ENCODE measurements around the gene ZNF18. TPM values are rescaled to one million over a fixed set of nuclear protein-coding genes. Genes with fewer than 3 reads are reported as not detected.

ZNF18 gene
- polyA plus RNA-seq, 2 of the 4 experiments (the other 2 are of a cell fraction): 5.1 to 12.3 TPM

GRCh38 chr17:12028611-12029010, 31.3 kb upstream of the ZNF18 start:
- peaks cover 36% of the 10 kb centered on the region for H3K4me1 ChIP-seq
- ATAC-seq: no peak
- no peaks in the 10 kb centered on the region for H3K9me3 ChIP-seq
- ChIA-PET CTCF (interaction anchor here (1.2 kb wide), 1 partner anchor 1276 kb away, joined by 3 read pairs; no protein-coding TSS in a partner anchor), POLR2A (no interaction called here)
- H3K27ac ChIP-seq: no peak overlapping the region
- 95% methylated on average over 2 of the region's 2 CpGs for WGBS (ENCODE audit: missing lambda C conversion rate)
- no peak overlapping the region for H3K4me3 ChIP-seq
- TF ChIP-seq GATA3 (IDR thresholded peaks at IDR 0.05; ENCODE audit: borderline replicate concordance) (no peak), HEYL (CRISPR knock-in tag; IDR thresholded peaks at IDR 0.05) (no peak), KDM1A (IDR thresholded peaks at IDR 0.05; ENCODE audit: low read depth) (no peak), BHLHE40 (IDR thresholded peaks at IDR 0.05; ENCODE audit: low read depth, low read length) (no peak), CHD4 (IDR thresholded peaks at IDR 0.05; ENCODE audit: borderline replicate concordance) (no peak), NPAS2 (CRISPR knock-in tag; IDR thresholded peaks at IDR 0.05; ENCODE audit: borderline replicate concordance) (no peak), RAD21 (conservative IDR thresholded peaks at IDR 0.05 in 1 of 2, IDR thresholded peaks at IDR 0.05 in 1 of 2) (no peak), FOXS1 (CRISPR knock-in tag; IDR thresholded peaks at IDR 0.05) (no peak), REST (IDR thresholded peaks at IDR 0.05) (no peak), ZC3H11A (IDR thresholded peaks at IDR 0.05) (no peak), EHMT2 (IDR thresholded peaks at IDR 0.05; ENCODE audit: low read depth) (no peak), ZNF302 (CRISPR knock-in tag; IDR thresholded peaks at IDR 0.05) (no peak), HOXB13 (CRISPR knock-in tag; IDR thresholded peaks at IDR 0.05; ENCODE audit: low read depth) (no peak), PHF8 (IDR thresholded peaks at IDR 0.05; ENCODE audit: borderline replicate concordance, low read depth) (no peak), MYC (IDR thresholded peaks at IDR 0.05; ENCODE audit: borderline replicate concordance, low read length) (no peak), USF2 (IDR thresholded peaks at IDR 0.05) (no peak)
- DNase-seq (ENCODE audit: low read depth in 1 of 2, low spot score in 1 of 2): no peak
- no peak for FAIRE-seq
- no peak overlapping the region for H3K4me2 ChIP-seq

- H3K4me3 ChIP-seq: no peak overlapping the region
- ChIA-PET POLR2A (no interaction called here), CTCF (interaction anchor here (1.2 kb wide), 1 partner anchor 1275 kb away, joined by 3 read pairs; no protein-coding TSS in a partner anchor)
- no peaks in the 10 kb centered on the region for H3K9me3 ChIP-seq
- no peak overlapping the region for H3K27ac ChIP-seq
- 89% methylated on average over 1 of the region's 1 CpG for WGBS (ENCODE audit: missing lambda C conversion rate)
- ATAC-seq: no peak
- peaks cover 45% of the 10 kb centered on the region for H3K4me1 ChIP-seq
- FAIRE-seq: no peak
- DNase-seq (ENCODE audit: low read depth in 1 of 2, low spot score in 1 of 2): no peak
- H3K4me2 ChIP-seq: no peak overlapping the region
- TF ChIP-seq FOSB (CRISPR knock-in tag; IDR thresholded peaks at IDR 0.05) (no peak), NFE2L2 (conservative IDR thresholded peaks at IDR 0.05; ENCODE audit: low read length) (no peak), NR3C1 (IDR thresholded peaks at IDR 0.05) (no peak), EP300 (IDR thresholded peaks at IDR 0.05) (no peak), JUNB (IDR thresholded peaks at IDR 0.05) (no peak), MAZ (IDR thresholded peaks at IDR 0.05; ENCODE audit: borderline replicate concordance, low read depth, low read length) (no peak), POLR2AphosphoS2 (conservative IDR thresholded peaks at IDR 0.05; ENCODE audit: low read length) (no peak), MAX (IDR thresholded peaks at IDR 0.05) (no peak), HDAC2 (IDR thresholded peaks at IDR 0.05) (no peak), HMGXB4 (CRISPR knock-in tag; IDR thresholded peaks at IDR 0.05; ENCODE audit: borderline replicate concordance) (no peak), TP53 (CRISPR knock-in tag; IDR thresholded peaks at IDR 0.05) (no peak), KDM5A (IDR thresholded peaks at IDR 0.05) (no peak), REST (IDR thresholded peaks at IDR 0.05) (no peak), CHD4 (IDR thresholded peaks at IDR 0.05; ENCODE audit: borderline replicate concordance) (no peak), ESRRA (IDR thresholded peaks at IDR 0.05; ENCODE audit: borderline replicate concordance, low read length) (no peak), JUN (IDR thresholded peaks at IDR 0.05) (no peak)
These were observed 30.4 kb upstream of the ZNF18 start for GRCh38 chr17:12027658-12028057.

Data from A549 (cell line).